Mesenchymal stem cell (in vitro differentiated cells and primary cell): ENCODE results near the gene NTRK3.

ENCODE experiments used
- DNase-seq: peaks from one replicate; pipeline ENCODE4 v3.0.0-alpha.2; 2013
- H2AFZ ChIP-seq: one replicate; pipeline ENCODE4 v1.6.1; 2013; ENCODE audit warnings: low read depth, mild to moderate bottlenecking, control low read depth, inconsistent platforms, low read length, moderate library complexity
- H2AK5ac ChIP-seq: 2 replicates; pipeline ENCODE4 v1.6.1; 2013; ENCODE audit warnings: low read length, moderate library complexity, mild to moderate bottlenecking, inconsistent platforms; ENCODE audit not compliant: severe bottlenecking
- H2BK120ac ChIP-seq: one replicate; pipeline ENCODE4 v1.6.1; 2013; ENCODE audit warnings: low read depth, mild to moderate bottlenecking, inconsistent platforms, low read length, moderate library complexity
- H2BK12ac ChIP-seq, 2 experiments: one replicate each; pipeline ENCODE4 v1.6.1; 2013; ENCODE audit warnings: inconsistent platforms in 2 of 2, low read length in 2 of 2, mild to moderate bottlenecking in 2 of 2, moderate library complexity in 2 of 2, control low read depth in 1 of 2
- H2BK15ac ChIP-seq: one replicate; pipeline ENCODE4 v1.6.1; 2013; ENCODE audit warnings: mild to moderate bottlenecking, low read depth, inconsistent platforms; ENCODE audit not compliant: poor library complexity, severe bottlenecking
- H2BK5ac ChIP-seq: 2 replicates; pipeline ENCODE4 v1.6.1; 2013; ENCODE audit warnings: low read depth, mild to moderate bottlenecking, low read length, control low read depth, inconsistent platforms; ENCODE audit not compliant: poor library complexity, severe bottlenecking
- H3K14ac ChIP-seq, 2 experiments: one replicate each; pipeline ENCODE4 v1.6.1; 2013; ENCODE audit warnings: inconsistent platforms in 2 of 2, low read length in 2 of 2, control low read depth in 1 of 2, mild to moderate bottlenecking in 1 of 2, moderate library complexity in 1 of 2
- H3K18ac ChIP-seq, 2 experiments: one replicate each; pipeline ENCODE4 v1.6.1; 2013; ENCODE audit warnings: inconsistent platforms in 2 of 2, low read length in 2 of 2, control low read depth in 1 of 2, low read depth in 1 of 2, mild to moderate bottlenecking in 1 of 2
- H3K23ac ChIP-seq, 2 experiments: one replicate each; pipeline ENCODE4 v1.6.1; 2013; ENCODE audit warnings: inconsistent platforms in 2 of 2, low read length in 2 of 2, mild to moderate bottlenecking in 2 of 2, moderate library complexity in 2 of 2, control low read depth in 1 of 2
- H3K27ac ChIP-seq: 2 replicates; pipeline ENCODE4 v1.5.1; 2013; ENCODE audit warnings: mild to moderate bottlenecking, moderate library complexity, low read length, control low read depth, inconsistent platforms; ENCODE audit not compliant: poor library complexity, severe bottlenecking
- H3K27me3 ChIP-seq, 2 experiments: 2 replicates each; pipeline versions ENCODE4 v1.6.1 to v1.7.0; 2013; ENCODE audit warnings: low read length in 2 of 2, mild to moderate bottlenecking in 2 of 2, moderate library complexity in 2 of 2, control low read depth in 1 of 2, inconsistent platforms in 1 of 2; ENCODE audit not compliant: control insufficient read depth in 1 of 2, insufficient read depth in 1 of 2
- H3K36me3 ChIP-seq, 2 experiments: 2 replicates each; pipeline versions ENCODE4 v1.6.1 to v1.7.0; 2013; ENCODE audit warnings: low read length in 2 of 2, control low read depth in 1 of 2, inconsistent platforms in 1 of 2, low read depth in 1 of 2, mild to moderate bottlenecking in 1 of 2; ENCODE audit not compliant: insufficient read depth in 2 of 2, control insufficient read depth in 1 of 2
- H3K4ac ChIP-seq, 2 experiments: one replicate each; pipeline ENCODE4 v1.6.1; 2013; ENCODE audit warnings: inconsistent platforms in 2 of 2, low read length in 2 of 2, mild to moderate bottlenecking in 2 of 2, moderate library complexity in 2 of 2, control low read depth in 1 of 2, low read depth in 1 of 2
- H3K4me1 ChIP-seq: 2 replicates; pipeline ENCODE4 v1.6.1; 2013; ENCODE audit warnings: low read depth, low read length, control low read depth; ENCODE audit not compliant: control insufficient read depth, insufficient read depth
- H3K4me2 ChIP-seq: 2 replicates; pipeline ENCODE4 v1.6.1; 2013; ENCODE audit warnings: low read length, mild to moderate bottlenecking, inconsistent platforms; ENCODE audit not compliant: poor library complexity, severe bottlenecking
- H3K4me3 ChIP-seq, 2 experiments: 2 replicates each; pipeline versions ENCODE4 v1.5.1 to v1.7.0; 2013; ENCODE audit warnings: low read length in 2 of 2, mild to moderate bottlenecking in 2 of 2, control low read depth in 1 of 2, low read depth in 1 of 2; ENCODE audit not compliant: insufficient read depth in 1 of 2
- H3K79me1 ChIP-seq: replicated peaks from 2 replicates; pipeline ENCODE4 v1.6.1; 2013; ENCODE audit warnings: mild to moderate bottlenecking, control low read depth, low read length, inconsistent platforms; ENCODE audit not compliant: poor library complexity, severe bottlenecking
- H3K9ac ChIP-seq: 2 replicates; pipeline ENCODE4 v1.7.0; 2013; ENCODE audit warnings: mild to moderate bottlenecking, low read length, moderate library complexity
- H3K9me3 ChIP-seq: 2 replicates; pipeline ENCODE4 v1.7.0; 2013; ENCODE audit warnings: mild to moderate bottlenecking, low read length; ENCODE audit not compliant: control insufficient read depth
- H4K8ac ChIP-seq: one replicate; pipeline ENCODE4 v1.6.1; 2013; ENCODE audit warnings: inconsistent platforms, mild to moderate bottlenecking, low read length, moderate library complexity
- H4K91ac ChIP-seq: one replicate; pipeline ENCODE4 v1.6.1; 2013; ENCODE audit warnings: mild to moderate bottlenecking, low read length, inconsistent platforms
- WGBS: methylation state at CpG from one replicate; pipeline ENCODE4 v1.1.7; 2013; ENCODE audit warnings: mixed read lengths; 5-methylcytosine and 5-hydroxymethylcytosine counted together

Gene NTRK3

GRCh38 chr15:88019656-88020055 lies 236.9 kb downstream of the NTRK3 start:
- no peak overlapping the region for H3K23ac ChIP-seq
- WGBS: 55% methylated on average over 2 of the region's 2 CpGs
- H3K9me3 ChIP-seq: no peaks in the 10 kb centered on the region
- H4K8ac ChIP-seq: no peak overlapping the region
- no peak overlapping the region for H3K9ac ChIP-seq
- DNase-seq: no peak
- no peak overlapping the region for H4K91ac ChIP-seq
- H2BK12ac ChIP-seq: no peak overlapping the region
- no peaks in the 10 kb centered on the region for H3K79me1 ChIP-seq
- H3K4ac ChIP-seq: no peak overlapping the region
- no peak overlapping the region for H2AK5ac ChIP-seq
- no peak overlapping the region for H3K4me3 ChIP-seq
- no peak overlapping the region for H3K14ac ChIP-seq
- H3K36me3 ChIP-seq: no peaks in the 10 kb centered on the region
- no peak overlapping the region for H3K18ac ChIP-seq
- no peaks in the 10 kb centered on the region for H3K4me1 ChIP-seq
- no peak overlapping the region for H3K27ac ChIP-seq
- H2AFZ ChIP-seq: no peak overlapping the region
- H2BK5ac ChIP-seq: no peak overlapping the region
- no peak overlapping the region for H2BK120ac ChIP-seq
- peaks cover 0 to 74% of the 10 kb centered on the region in 2 experiments for H3K27me3 ChIP-seq
- no peak overlapping the region for H3K4me2 ChIP-seq
- H2BK15ac ChIP-seq: no peak overlapping the region

- Histone ChIP-seq H4K91ac (no peak overlapping the region), H3K4me2 (no peak overlapping the region), H2BK12ac (no peak overlapping the region), H3K18ac (no peak overlapping the region), H2AK5ac (no peak overlapping the region), H4K8ac (no peak overlapping the region), H2BK15ac (no peak overlapping the region), H3K9me3 (no peaks in the 10 kb centered on the region), H2BK5ac (no peak overlapping the region), H2BK120ac (no peak overlapping the region), H3K9ac (no peak overlapping the region), H3K23ac (no peak overlapping the region), H3K27ac (no peak overlapping the region), H3K14ac (no peak overlapping the region), H3K4me3 (no peak overlapping the region), H3K4me1 (no peaks in the 10 kb centered on the region), H3K4ac (no peak overlapping the region), H2AFZ (no peak overlapping the region), H3K79me1 (no peaks in the 10 kb centered on the region), H3K27me3 (peaks cover 0 to 70% of the 10 kb centered on the region in 2 experiments), H3K36me3 (no peaks in the 10 kb centered on the region)
- WGBS: 86% methylated on average over 1 of the region's 1 CpG
- peak; percentile 17 for DNase-seq
Observed at GRCh38 chr15:88018869-88019641, 237.5 kb downstream of the NTRK3 start.

GRCh38 chr15:88017753-88018152 lies 238.8 kb downstream of the NTRK3 start:
- no peaks in the 10 kb centered on the region for H3K79me1 ChIP-seq
- H4K91ac ChIP-seq: no peak overlapping the region
- H3K4me3 ChIP-seq: no peak overlapping the region
- no peak overlapping the region for H3K9ac ChIP-seq
- H3K4ac ChIP-seq: no peak overlapping the region
- no peaks in the 10 kb centered on the region for H3K4me1 ChIP-seq
- H3K27ac ChIP-seq: no peak overlapping the region
- no peaks in the 10 kb centered on the region for H3K9me3 ChIP-seq
- WGBS: 89% methylated on average over 4 of the region's 4 CpGs
- H4K8ac ChIP-seq: no peak overlapping the region
- no peak overlapping the region for H2BK120ac ChIP-seq
- H2AFZ ChIP-seq: no peak overlapping the region
- H3K18ac ChIP-seq: no peak overlapping the region
- no peak for DNase-seq
- H2BK5ac ChIP-seq: no peak overlapping the region
- H2BK15ac ChIP-seq: no peak overlapping the region
- no peak overlapping the region for H3K4me2 ChIP-seq
- no peak overlapping the region for H3K14ac ChIP-seq
- no peak overlapping the region for H3K23ac ChIP-seq
- H2AK5ac ChIP-seq: no peak overlapping the region
- peaks cover 0 to 68% of the 10 kb centered on the region in 2 experiments for H3K27me3 ChIP-seq
- H3K36me3 ChIP-seq: no peaks in the 10 kb centered on the region
- H2BK12ac ChIP-seq: no peak overlapping the region

GRCh38 chr15:88016406-88016805 lies 240.1 kb downstream of the NTRK3 start:
- H3K9me3 ChIP-seq: no peaks in the 10 kb centered on the region
- H3K36me3 ChIP-seq: no peaks in the 10 kb centered on the region
- H4K91ac ChIP-seq: no peak overlapping the region
- no peak overlapping the region for H3K18ac ChIP-seq
- no peak overlapping the region for H3K27ac ChIP-seq
- H3K27me3 ChIP-seq: peaks cover 0 to 67% of the 10 kb centered on the region in 2 experiments
- H3K4me2 ChIP-seq: no peak overlapping the region
- H2AFZ ChIP-seq: no peak overlapping the region
- no peak for DNase-seq
- H2BK15ac ChIP-seq: no peak overlapping the region
- 100% methylated on average over 1 of the region's 3 CpGs for WGBS
- H4K8ac ChIP-seq: no peak overlapping the region
- H2AK5ac ChIP-seq: no peak overlapping the region
- no peak overlapping the region for H2BK5ac ChIP-seq
- H2BK120ac ChIP-seq: no peak overlapping the region
- no peak overlapping the region for H3K4me3 ChIP-seq
- no peak overlapping the region for H3K4ac ChIP-seq
- no peak overlapping the region for H3K14ac ChIP-seq
- H2BK12ac ChIP-seq: no peak overlapping the region
- H3K9ac ChIP-seq: no peak overlapping the region
- no peaks in the 10 kb centered on the region for H3K4me1 ChIP-seq
- no peaks in the 10 kb centered on the region for H3K79me1 ChIP-seq
- H3K23ac ChIP-seq: no peak overlapping the region
